HL-60 (cell line): ENCODE measurements around the gene ZCWPW1.

Experiments used
- POLR2AphosphoS5 ChIP-seq: IDR thresholded peaks from 2 replicates; pipeline ENCODE4 v1.6.1; 2012; ENCODE audit warnings: low read depth
- REST ChIP-seq: IDR thresholded peaks from 2 replicates; pipeline ENCODE4 v1.6.1; 2012; ENCODE audit warnings: low read depth; ENCODE audit not compliant: insufficient replicate concordance
- TF ChIP-seq, protein P1 (sequence below): IDR thresholded peaks from one replicate; pipeline ENCODE4 v1.5.1; 2011; ENCODE audit warnings: low read length, control low read depth, inconsistent platforms; ENCODE audit not compliant: insufficient read depth

DNA sequence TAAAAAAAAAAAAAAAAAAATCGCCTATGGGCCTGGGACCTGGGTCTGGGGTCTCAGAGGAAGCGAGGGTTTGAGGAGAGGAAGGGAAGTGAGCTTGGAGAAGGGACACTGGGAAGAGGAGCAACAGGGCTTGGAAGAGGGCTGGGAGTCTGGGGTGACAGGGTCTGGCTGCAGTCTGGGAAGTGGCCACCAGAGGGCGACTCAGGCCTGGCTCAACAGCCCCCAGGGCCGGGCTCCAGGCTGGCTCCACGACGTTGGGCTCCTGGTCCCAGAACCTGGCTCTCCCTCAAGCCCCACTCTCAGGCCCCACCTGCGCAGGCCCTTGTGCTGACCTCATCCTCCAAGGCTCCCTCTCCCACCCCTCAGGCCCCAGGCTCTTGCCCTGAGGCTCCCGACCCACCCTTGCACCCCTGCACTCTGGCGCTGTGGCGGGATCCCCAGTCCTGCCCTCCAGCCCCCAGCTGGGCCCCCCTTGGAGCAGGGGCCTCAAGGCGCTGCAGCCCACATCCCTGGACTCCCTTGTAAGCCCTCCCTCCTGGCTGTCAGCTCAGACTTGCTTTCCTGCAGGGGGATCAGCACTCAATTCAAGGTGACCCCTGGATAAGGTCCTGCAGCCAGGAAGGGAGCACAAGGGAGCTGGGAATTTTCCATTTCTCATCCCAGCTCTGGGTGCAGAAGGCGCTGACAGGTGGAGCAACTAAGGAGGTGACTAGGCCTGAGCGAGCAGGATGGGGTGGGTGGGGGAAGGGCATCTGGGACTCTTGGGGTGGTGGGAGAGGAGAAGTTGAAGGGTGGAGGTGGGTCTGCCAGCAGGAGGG lies 40.9 kb upstream of the ZCWPW1 start:
- TF ChIP-seq, protein P1, sequence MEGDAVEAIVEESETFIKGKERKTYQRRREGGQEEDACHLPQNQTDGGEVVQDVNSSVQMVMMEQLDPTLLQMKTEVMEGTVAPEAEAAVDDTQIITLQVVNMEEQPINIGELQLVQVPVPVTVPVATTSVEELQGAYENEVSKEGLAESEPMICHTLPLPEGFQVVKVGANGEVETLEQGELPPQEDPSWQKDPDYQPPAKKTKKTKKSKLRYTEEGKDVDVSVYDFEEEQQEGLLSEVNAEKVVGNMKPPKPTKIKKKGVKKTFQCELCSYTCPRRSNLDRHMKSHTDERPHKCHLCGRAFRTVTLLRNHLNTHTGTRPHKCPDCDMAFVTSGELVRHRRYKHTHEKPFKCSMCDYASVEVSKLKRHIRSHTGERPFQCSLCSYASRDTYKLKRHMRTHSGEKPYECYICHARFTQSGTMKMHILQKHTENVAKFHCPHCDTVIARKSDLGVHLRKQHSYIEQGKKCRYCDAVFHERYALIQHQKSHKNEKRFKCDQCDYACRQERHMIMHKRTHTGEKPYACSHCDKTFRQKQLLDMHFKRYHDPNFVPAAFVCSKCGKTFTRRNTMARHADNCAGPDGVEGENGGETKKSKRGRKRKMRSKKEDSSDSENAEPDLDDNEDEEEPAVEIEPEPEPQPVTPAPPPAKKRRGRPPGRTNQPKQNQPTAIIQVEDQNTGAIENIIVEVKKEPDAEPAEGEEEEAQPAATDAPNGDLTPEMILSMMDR: peak; percentile 90
- no peak for TF ChIP-seq REST
- TF ChIP-seq POLR2AphosphoS5: no peak
